Skin epidermis (tissue), 12 donors: Measurements from ENCODE around the gene ZDHHC14.
"Not testable (repeated sequence)": the region's sequence is repeated elsewhere in the genome, so short reads cannot be mapped to it uniquely, and the experiment has no call there.

Experiments
- H3K27ac ChIP-seq, 21 experiments: fragments of 200-600 bp; sonication (generic) in 11 of 21; one replicate each; pipeline ENCODE4 v1.5.0; 2020; ENCODE audit warnings: mild to moderate bottlenecking in 3 of 21, inconsistent platforms in 2 of 21, moderate library complexity in 2 of 21
- H3K4me3 ChIP-seq, 7 experiments: fragments of 200-600 bp; sonication (generic) in 2 of 7; one replicate each; pipeline ENCODE4 v1.5.0; 2020; ENCODE audit warnings: inconsistent platforms in 2 of 7, mild to moderate bottlenecking in 2 of 7, moderate library complexity in 1 of 7

Gene ZDHHC14

GRCh38 chr6:157711060-157711459 lies 330.1 kb downstream of the ZDHHC14 start:
- H3K4me3 ChIP-seq = no peak overlapping the region

GRCh38 chr6:157712585-157713295 lies 331.8 kb downstream of the ZDHHC14 start:
- H3K27ac ChIP-seq = peak overlapping the region in 3 of 21 experiments; percentile 75 to 91 (median 88)

More at GRCh38 chr6:157711060-157711459, 330.1 kb downstream of the ZDHHC14 start:
- peak overlapping the region in 3 of 21 experiments; percentile 5 to 38 (median 21) for H3K27ac ChIP-seq

GRCh38 chr6:157713451-157714152 lies 332.6 kb downstream of the ZDHHC14 start:
- H3K27ac ChIP-seq = peak overlapping the region in 9 of 21 experiments; percentile 16 to 91 (median 75)

More at GRCh38 chr6:157712585-157713295, 331.8 kb downstream of the ZDHHC14 start:
- H3K4me3 ChIP-seq = no peak overlapping the region

DNA sequence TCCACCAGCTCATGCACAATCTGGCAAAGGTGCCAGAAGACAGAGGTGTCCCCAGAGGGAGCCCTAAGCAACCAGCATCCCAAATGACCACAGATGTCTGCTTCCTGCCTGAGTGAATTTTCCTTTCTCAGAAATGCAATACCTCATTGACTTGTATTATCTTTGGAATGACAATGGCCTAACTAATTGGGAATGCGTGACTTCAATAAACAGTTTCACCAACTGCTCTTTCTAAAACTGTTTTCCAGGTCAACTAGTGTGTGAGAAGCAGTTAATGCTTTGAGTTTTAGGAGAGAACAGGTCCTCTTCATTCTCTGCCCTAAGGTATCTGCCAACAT lies 333.1 kb downstream of the ZDHHC14 start:
- Histone ChIP-seq H3K4me3 (no peak overlapping the region), H3K27ac (peak overlapping the region in 11 of 21 experiments; percentile 20 to 91 (median 72))

More at GRCh38 chr6:157713451-157714152, 332.6 kb downstream of the ZDHHC14 start:
- H3K4me3 ChIP-seq = no peak overlapping the region

DNA sequence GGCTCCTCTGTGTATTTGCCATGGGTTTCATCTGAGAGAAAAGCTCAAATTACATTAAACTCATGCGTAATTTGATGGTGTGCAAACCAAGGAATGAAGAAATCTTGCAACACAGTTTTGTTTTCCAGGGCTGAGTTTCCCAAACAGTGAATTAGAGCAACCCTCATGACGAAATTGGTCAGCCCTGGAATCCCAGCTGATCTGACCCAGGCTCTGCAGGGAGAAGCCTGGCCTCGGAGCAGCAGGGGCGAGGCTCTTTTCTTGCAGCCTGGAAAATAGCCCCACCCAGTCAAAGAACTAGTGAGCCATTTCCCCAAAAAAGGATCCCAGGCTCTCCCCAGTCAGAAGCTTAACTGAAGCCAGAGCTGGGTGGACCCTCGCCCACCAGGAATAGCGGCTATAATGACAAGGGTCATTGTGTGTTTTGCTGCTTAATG lies 334.8 kb downstream of the ZDHHC14 start:
- H3K27ac ChIP-seq = peak overlapping the region in 17 of 21 experiments; percentile 3 to 88 (median 65)
- no peak overlapping the region for H3K4me3 ChIP-seq

DNA sequence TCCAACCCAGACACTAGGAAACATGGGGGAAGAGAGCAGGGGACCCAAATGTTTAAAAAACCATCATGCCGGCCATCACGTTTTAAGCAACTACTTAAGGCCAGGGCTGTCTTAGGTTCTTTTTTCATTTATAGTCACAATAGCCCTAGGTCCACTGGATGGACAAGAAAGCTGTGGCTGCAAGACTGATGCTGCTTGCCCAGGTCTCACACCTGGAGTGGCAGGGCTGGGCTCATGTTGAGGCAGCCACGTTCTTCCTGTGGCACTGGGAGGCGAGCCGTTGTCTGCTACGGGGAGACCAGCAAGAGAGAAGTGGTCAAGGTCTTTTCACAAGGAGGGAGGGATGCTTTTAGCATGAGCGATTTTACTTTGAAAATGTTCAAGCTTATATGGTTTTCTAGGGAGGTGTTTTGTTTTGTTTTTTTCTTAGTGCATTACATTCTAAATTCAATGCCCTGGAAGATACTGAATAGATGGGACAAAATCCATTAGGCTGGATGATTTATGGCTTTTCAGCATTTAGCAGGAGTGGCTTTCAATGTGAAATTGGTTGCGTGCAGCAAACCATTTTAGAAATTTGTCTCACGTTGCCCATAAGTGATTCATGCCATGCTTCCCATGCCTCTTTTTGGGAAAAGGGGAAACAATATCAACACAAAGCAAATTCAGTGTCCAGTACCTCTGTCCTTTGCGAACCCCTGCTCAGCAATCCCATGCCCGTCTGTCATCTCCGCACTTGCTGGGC lies 335.4 kb downstream of the ZDHHC14 start:
- no peak overlapping the region for H3K4me3 ChIP-seq
- H3K27ac ChIP-seq = peak overlapping the region in 15 of 21 experiments; percentile 3 to 88 (median 44)

- no peak overlapping the region for H3K4me3 ChIP-seq
- peak overlapping the region in 5 of 21 experiments; percentile 6 to 88 (median 61) for H3K27ac ChIP-seq
Observed at GRCh38 chr6:157717340-157717748, 336.4 kb downstream of the ZDHHC14 start.

- H3K27ac ChIP-seq = peak overlapping the region in 4 of 21 experiments; percentile 2 to 86 (median 27)
- no peak overlapping the region for H3K4me3 ChIP-seq
Observed at GRCh38 chr6:157718503-157719187, 337.7 kb downstream of the ZDHHC14 start.

DNA sequence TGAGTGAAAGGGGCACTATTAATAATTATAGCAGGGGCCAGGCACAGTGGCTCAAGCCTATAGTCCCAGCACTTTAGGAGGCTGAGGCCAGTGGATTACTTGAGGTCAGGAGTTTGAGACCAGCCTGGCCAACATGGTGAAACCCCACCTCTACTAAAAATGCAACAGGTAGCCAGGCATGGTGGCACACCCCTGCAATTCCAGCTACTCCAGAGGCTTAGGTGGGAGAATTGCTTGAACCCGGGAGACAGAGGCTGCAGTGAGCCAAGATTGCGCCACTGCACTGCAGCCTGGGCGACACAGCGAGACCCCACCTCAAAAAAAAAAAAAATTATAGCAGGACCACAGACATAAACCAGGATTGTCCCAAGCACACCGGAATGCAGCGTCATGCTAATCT lies 340.0 kb downstream of the ZDHHC14 start:
- not testable (repeated sequence) for H3K4me3 ChIP-seq, H3K27ac ChIP-seq

DNA sequence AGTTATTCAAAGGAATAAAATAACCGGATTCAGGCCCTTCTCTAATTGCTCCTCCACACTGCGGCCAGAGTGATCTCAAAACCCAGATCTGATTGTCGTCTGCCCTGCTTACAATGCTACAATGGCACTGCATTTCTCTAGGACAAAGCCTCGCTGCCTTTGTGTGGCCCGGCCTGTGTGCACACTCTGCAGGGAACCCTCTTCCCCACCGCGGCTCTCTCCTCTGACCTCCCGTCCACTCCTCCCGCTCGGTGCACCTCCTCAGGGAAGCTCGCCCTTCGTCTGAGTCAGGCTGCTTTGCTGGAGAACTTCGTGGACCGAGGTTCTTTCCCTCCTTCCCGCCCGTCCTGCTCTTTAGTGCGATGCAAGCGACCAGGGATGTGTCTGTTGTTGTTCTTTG lies 340.4 kb downstream of the ZDHHC14 start:
- no peak overlapping the region for H3K27ac ChIP-seq
- H3K4me3 ChIP-seq = no peak overlapping the region

DNA sequence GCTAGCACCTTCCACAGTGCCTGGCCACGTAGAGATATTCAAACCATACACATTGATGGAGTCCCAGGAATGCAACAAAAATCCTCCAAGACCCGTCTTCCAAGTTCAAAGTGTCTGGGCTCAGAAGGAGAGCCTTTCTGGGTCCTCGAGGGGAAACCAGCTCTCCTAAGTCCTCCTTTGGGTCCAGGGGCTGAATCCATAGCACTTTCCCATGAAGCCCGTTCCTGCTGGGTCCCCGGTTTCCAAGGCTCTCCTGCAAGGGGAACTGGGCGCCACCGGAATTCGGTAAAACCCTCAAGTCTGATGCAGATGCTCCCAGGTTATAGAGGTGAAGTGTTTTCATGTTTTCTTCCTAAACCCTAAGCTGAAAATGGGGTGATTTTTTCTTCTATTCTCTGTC lies 340.8 kb downstream of the ZDHHC14 start:
- no peak overlapping the region for H3K27ac ChIP-seq
- no peak overlapping the region for H3K4me3 ChIP-seq

GRCh38 chr6:157723376-157723775 lies 342.4 kb downstream of the ZDHHC14 start:
- Histone ChIP-seq H3K27ac (peak overlapping the region in 1 of 21 experiments; percentile 12), H3K4me3 (no peak overlapping the region)

DNA sequence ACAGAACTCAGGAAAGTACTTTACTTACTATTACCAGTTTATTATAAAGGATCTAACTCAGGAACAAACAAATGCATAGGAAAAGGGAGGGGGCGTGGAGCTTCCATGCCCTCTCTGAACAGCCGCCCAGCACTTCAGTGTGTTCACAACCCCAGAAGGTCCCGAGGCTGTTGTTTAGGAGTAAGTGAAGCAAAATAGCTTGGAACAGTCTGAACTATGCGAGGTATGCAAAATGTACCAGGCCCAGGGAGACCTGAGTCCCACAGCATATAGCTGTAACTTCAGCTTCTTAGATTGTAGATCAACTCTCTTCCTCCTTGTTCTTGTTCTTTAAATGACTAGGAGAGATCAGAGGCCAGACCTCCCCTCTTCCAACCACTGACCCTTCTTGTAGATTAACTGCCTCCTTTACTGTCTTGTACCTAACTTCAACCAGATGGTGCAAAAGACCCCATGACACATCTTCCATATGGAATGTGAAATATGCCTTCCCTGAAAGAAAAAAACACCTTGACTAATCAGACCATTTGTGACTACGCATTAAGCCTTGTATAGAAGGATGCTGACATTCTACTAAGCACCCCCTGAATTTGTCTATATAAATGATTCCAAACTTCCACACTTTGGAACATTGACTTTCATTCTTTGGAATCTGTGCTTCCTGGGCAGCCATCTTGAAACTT lies 343.3 kb downstream of the ZDHHC14 start:
- H3K27ac ChIP-seq = peak overlapping the region in 1 of 21 experiments; percentile 12

GRCh38 chr6:157724960-157725741 lies 344.2 kb downstream of the ZDHHC14 start:
- peak overlapping the region in 3 of 21 experiments; percentile 22 to 61 (median 49) for H3K27ac ChIP-seq
- H3K4me3 ChIP-seq = no peak overlapping the region

More for the DNA sequence above, 343.3 kb downstream of the ZDHHC14 start:
- H3K4me3 ChIP-seq = no peak overlapping the region

GRCh38 chr6:157725836-157726235 lies 344.8 kb downstream of the ZDHHC14 start:
- H3K4me3 ChIP-seq = no peak overlapping the region
- H3K27ac ChIP-seq = peak overlapping the region in 6 of 21 experiments; percentile 8 to 61 (median 30)

- H3K4me3 ChIP-seq = no peak overlapping the region
- H3K27ac ChIP-seq = peak overlapping the region in 8 of 21 experiments; percentile 6 to 58 (median 42)
Observed at GRCh38 chr6:157726892-157727628, 346.1 kb downstream of the ZDHHC14 start.
